H1 (cell line): ENCODE data around the gene CELF4. TPM values are rescaled to one million over a fixed set of nuclear protein-coding genes. Genes with fewer than 3 reads are reported as not detected.

Experiments
- ASH2L ChIP-seq: fragments of 200-600, 300-600 bp; sonication (generic); IDR thresholded peaks from one replicate; pipeline ENCODE4 v1.7.1; 2017; ENCODE audit warnings: low read length
- CBX5 ChIP-seq: fragments of 300-800, 300-1000 bp; sonication (generic); IDR thresholded peaks from 2 replicates; pipeline ENCODE4 v1.7.1; 2016; ENCODE audit warnings: antibody characterized with exemption, low read length, low read depth
- JUN ChIP-seq: IDR thresholded peaks from 2 replicates; pipeline ENCODE4 v1.6.1; 2011; ENCODE audit warnings: low read depth, mild to moderate bottlenecking, improper control_type of control experiment, low read length
- KDM1A ChIP-seq: fragments of 200-600, 300-600 bp; sonication (generic); IDR thresholded peaks from 2 replicates; pipeline ENCODE4 v1.7.1; 2016; ENCODE audit warnings: mild to moderate bottlenecking, low read length, borderline replicate concordance
- RBBP5 ChIP-seq: IDR thresholded peaks from 2 replicates; pipeline ENCODE4 v1.7.1; 2012; ENCODE audit warnings: low read depth, mild to moderate bottlenecking, inconsistent platforms, low read length, moderate library complexity, borderline replicate concordance
- RNF2 ChIP-seq: fragments of 200-900, 300-1000 bp; sonication (generic); IDR thresholded peaks from 2 replicates; pipeline ENCODE4 v1.7.1; 2016; ENCODE audit warnings: borderline replicate concordance, low read depth, mild to moderate bottlenecking, antibody characterized with exemption, low read length; ENCODE audit not compliant: poor library complexity, severe bottlenecking; ENCODE audit errors: missing control alignments
- SRF ChIP-seq: IDR thresholded peaks from 2 replicates; pipeline ENCODE4 v1.6.1; 2011; ENCODE audit warnings: mild to moderate bottlenecking, low read depth, low read length, moderate library complexity
- YY1 ChIP-seq: IDR thresholded peaks from 2 replicates; pipeline ENCODE4 v1.6.1; 2011; ENCODE audit warnings: low read depth, mild to moderate bottlenecking, low read length
- polyA plus RNA-seq, 7 experiments: library from polyadenylated mRNA; depleted of rRNA in 3 of 7; stranded (reverse) in 5 of 7; unstranded in 2 of 7; fragments of >200 nt in 5 of 7; fragments of 200-250 nt in 2 of 7; gene quantifications; 1 replicate in 5 of 7; 2 replicates in 1 of 7; 4 replicates in 1 of 7; pipeline versions ENCODE4 v1.2.1 to v1.2.3, GENCODE V29; 2011 to 2013; ENCODE audit warnings: missing spikeins in 2 of 7, mixed read lengths in 2 of 7
- total RNA-seq: library from RNA; stranded (reverse); fragmentation: NEBNext Ultra II Directional; extraction: Animal tissue kit (Norgen Biotek cat#: 25700); gene quantifications from 2 replicates; pipeline ENCODE4 v1.2.1, GENCODE V29; 2021

The CELF4 gene
- total and polyA plus RNA-seq, 2 of the 8 experiments (the other 6 are each of a cell fraction or from before 2014, with no cell fraction given) = 1.6 to 3.4 TPM

- TF ChIP-seq RBBP5 (no peak), CBX5 (no peak), RNF2 (no peak), JUN (no peak), KDM1A (no peak), YY1 (no peak), ASH2L (no peak), SRF (no peak)
These were observed 284.8 kb downstream of the CELF4 start (continued) for GRCh38 chr18:37280701-37281393.
